GM18520 (cell line): ENCODE results near the gene PTPN3.

Experiments
- ATAC-seq: cut with Tn5 transposase; IDR thresholded peaks from one replicate; pipeline ENCODE4 v1.9.1; 2021; ENCODE audit not compliant: unreplicated experiment

PTPN3 gene

GRCh38 chr9:109504689-109505088 is 6.6 kb upstream of the PTPN3 start:
- no peak for ATAC-seq

- no peak for ATAC-seq
Measured at GRCh38 chr9:109500421-109500974, 2.4 kb upstream of the PTPN3 start.

GRCh38 chr9:109499631-109500410 is 1.7 kb upstream of the PTPN3 start:
- ATAC-seq: no peak

GRCh38 chr9:109499093-109499630 is 1.1 kb upstream of the PTPN3 start:
- ATAC-seq: no peak

- no peak for ATAC-seq
Measured at GRCh38 chr9:109497226-109498153, 617 bp downstream of the PTPN3 start.

GRCh38 chr9:109496841-109497225 is 1.3 kb downstream of the PTPN3 start:
- no peak for ATAC-seq

DNA sequence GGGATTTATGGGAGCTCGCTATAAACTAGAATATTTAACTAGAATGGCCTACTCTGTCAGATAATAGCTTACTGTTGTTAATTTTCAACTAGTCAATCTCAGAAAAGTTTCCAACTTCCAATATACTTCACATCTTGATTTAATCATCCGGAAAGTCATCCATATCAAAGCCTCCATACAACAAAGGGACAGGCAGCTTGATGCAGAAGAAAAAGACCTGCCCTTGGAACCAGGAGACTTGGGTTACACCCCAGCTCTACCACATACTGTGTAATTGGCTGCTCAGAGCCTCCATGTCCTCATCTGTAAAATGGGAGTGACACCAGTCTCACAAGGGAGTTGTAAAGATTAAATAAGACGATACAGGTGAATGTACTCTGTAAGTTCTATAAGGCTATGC is 1.9 kb downstream of the PTPN3 start:
- no peak for ATAC-seq

- ATAC-seq: no peak
Measured at GRCh38 chr9:109493648-109494047, 4.5 kb downstream of the PTPN3 start.

DNA sequence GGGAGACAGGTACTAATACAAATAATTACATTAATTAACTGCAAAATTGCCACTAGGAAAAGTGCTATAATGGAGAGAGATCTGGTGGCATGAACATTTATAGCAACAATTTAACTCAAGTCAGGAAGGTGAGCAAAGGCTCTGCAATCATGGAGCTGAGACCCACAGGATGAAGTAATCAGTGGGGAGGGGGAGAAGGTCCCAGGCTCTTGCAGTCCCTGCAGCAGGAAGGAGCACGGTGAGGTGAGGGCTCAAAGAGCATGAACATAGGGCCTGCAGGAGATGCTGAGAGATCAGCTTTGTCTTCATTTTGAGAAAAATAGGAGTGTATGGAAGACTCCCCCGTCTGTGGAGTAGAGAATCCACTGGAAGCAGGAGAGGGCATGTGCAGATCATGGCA is 6.5 kb downstream of the PTPN3 start:
- no peak for ATAC-seq

- ATAC-seq: no peak
Measured at GRCh38 chr9:109488791-109489492, 9.2 kb downstream of the PTPN3 start.

DNA sequence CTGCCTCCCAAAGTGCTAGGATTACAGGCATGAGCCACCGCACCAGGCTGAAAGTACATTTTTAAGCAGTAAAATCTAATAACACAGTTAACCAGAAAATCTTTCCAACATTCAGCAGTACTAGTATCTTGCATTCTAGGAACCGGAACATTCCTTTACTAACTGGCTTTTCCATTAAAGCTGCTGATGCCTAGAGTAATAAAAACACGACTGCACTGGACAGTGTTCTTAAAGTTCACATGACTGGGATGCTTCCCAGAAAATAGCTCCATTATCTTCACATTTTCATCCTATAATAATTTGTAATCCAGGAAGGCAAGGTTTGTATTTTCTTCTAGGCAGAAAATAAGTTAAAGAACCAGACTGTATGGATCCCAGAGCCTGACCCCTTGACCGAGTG is 9.8 kb downstream of the PTPN3 start:
- no peak for ATAC-seq

DNA sequence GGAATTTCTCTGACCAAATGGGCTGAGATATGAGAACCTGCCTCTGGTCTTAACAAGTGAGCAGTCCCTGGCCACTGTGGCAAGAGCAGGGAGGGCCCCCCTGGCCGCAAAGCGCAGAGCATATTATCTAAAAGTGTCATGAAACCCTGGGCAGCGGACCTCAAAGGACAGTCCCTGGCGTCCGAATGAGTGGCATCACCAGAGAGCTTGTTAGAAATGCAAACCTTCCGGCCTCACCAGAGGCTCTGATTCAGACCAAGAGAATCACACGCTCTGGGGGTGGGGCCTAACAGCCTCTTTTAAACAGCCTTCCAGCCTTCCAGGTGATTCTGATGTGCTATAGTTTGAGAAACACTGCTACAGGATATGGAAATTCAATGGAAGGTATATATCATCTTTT is 10.9 kb downstream of the PTPN3 start:
- no peak for ATAC-seq

- no peak for ATAC-seq
Measured at GRCh38 chr9:109483744-109484429, 14.2 kb downstream of the PTPN3 start.

DNA sequence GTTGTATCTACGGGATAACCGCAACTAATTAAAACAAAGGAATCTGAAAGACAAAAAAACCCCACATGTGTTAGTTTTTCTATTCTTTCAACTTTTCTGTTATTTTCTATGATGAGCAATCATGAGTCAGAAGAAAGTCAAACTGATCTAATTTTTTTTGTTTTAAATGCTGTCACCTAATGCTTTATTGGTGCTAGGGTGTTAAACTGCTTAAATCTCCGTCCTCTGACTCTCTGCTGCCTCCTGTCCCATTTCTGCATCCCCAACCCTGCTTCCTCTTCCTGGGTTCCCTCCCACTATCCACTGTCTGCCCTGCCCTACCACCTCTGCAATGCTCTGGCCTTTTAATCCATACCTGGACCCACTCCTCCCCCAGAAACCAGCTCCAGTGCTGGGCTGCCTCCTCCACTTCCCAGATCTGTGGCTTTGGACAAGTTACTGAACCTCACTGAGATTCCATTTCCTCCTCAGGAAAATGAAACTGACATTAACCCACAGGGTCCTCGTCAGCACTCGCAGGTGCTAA is 15.7 kb downstream of the PTPN3 start:
- ATAC-seq: no peak

DNA sequence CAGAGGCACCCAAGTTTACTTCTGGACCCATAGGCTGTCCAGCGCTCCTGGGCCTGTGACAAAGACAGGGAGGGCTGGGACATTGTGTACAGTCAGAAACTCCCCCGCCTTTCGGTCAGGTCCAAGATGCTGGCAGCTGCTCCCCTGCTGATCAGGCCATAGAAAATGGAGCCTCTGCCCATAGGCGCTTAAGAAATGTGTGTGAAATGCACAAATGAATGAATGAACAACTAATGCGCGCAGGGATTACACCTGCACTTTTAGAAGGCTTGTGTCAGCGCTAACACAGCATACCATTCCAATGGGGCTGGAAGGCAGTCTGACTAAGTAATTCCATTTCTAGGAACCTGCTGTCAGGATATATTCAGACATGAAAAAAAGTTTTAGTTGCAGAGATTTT is 16.3 kb downstream of the PTPN3 start:
- no peak for ATAC-seq

GRCh38 chr9:109479822-109480221 is 18.3 kb downstream of the PTPN3 start:
- no peak for ATAC-seq

- no peak for ATAC-seq
Measured at GRCh38 chr9:109478665-109479380, 19.3 kb downstream of the PTPN3 start.

- ATAC-seq: no peak
Measured at GRCh38 chr9:109478051-109478563, 20.0 kb downstream of the PTPN3 start.
